Bronchial epithelial cell (primary cell): Measurements from ENCODE around the gene CYB5R4. TPM values are rescaled to one million over a fixed set of nuclear protein-coding genes. Genes with fewer than 3 reads are reported as not detected.

Source experiments
- DNase-seq: peaks from one replicate; pipeline ENCODE4 v3.0.0-alpha.2; 2010; ENCODE audit warnings: low read depth
- FAIRE-seq: peaks from 2 replicates; lab custom pipeline; 2011; peaks lifted over from hg19 to GRCh38; lab: Jason Lieb, UNC
- H3K27me3 ChIP-seq: 2 replicates; pipeline ENCODE4 v1.5.1; 2011; ENCODE audit warnings: low read length; ENCODE audit not compliant: control insufficient read depth, insufficient read depth
- H3K36me3 ChIP-seq: 2 replicates; pipeline ENCODE4 v1.5.1; 2011; ENCODE audit warnings: low read length; ENCODE audit not compliant: control insufficient read depth, insufficient read depth
- H3K4me3 ChIP-seq: 2 replicates; pipeline ENCODE4 v1.5.1; 2011; ENCODE audit warnings: mild to moderate bottlenecking, low read depth, low read length, control low read depth
- total RNA-seq: library from RNA; depleted of rRNA; stranded (reverse); fragments of >200 nt; gene quantifications from 2 replicates; pipeline ENCODE4 v1.2.1, GENCODE V29; 2014
- TF ChIP-seq, protein P1 (sequence below): IDR thresholded peaks from 2 replicates; pipeline ENCODE4 v1.5.1; 2011; ENCODE audit warnings: mild to moderate bottlenecking, moderate library complexity, low read length, control low read depth, inconsistent platforms; ENCODE audit not compliant: insufficient read depth, severe bottlenecking

Gene CYB5R4
- total RNA-seq, 1 donor from 2014 or later, result 4.7 TPM

DNA sequence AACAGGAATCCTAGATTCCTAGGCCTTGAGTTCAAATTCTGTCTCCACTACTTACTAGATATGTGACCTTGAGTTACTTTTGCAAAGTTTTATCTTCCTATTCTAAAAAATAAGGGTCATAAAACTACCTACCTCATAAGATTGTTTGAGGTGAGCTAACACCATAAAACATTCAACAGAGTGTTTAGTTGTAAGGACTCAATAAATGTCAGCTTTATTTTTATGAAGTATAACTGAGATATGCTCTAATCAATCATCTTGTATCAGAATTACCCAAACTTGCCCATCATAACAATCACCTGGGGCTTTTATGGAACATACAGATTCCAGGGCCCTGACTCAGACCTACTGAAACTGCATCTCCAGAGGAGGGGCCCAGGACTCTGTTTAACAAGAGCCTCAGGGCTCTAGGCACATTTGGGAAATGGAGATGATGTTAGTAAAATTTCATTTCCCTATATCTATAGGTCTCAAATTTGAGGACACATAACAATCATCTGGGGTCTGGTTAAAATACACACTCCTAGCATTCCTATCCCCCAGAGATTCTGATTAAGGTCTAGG is 138.6 kb downstream of the CYB5R4 start:
- no peak overlapping the region for H3K4me3 ChIP-seq
- FAIRE-seq (no peak), DNase-seq (no peak)
- no peaks in the 10 kb centered on the region for H3K36me3 ChIP-seq
- no peaks in the 10 kb centered on the region for H3K27me3 ChIP-seq
- TF ChIP-seq, protein P1, sequence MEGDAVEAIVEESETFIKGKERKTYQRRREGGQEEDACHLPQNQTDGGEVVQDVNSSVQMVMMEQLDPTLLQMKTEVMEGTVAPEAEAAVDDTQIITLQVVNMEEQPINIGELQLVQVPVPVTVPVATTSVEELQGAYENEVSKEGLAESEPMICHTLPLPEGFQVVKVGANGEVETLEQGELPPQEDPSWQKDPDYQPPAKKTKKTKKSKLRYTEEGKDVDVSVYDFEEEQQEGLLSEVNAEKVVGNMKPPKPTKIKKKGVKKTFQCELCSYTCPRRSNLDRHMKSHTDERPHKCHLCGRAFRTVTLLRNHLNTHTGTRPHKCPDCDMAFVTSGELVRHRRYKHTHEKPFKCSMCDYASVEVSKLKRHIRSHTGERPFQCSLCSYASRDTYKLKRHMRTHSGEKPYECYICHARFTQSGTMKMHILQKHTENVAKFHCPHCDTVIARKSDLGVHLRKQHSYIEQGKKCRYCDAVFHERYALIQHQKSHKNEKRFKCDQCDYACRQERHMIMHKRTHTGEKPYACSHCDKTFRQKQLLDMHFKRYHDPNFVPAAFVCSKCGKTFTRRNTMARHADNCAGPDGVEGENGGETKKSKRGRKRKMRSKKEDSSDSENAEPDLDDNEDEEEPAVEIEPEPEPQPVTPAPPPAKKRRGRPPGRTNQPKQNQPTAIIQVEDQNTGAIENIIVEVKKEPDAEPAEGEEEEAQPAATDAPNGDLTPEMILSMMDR, result no peak

DNA sequence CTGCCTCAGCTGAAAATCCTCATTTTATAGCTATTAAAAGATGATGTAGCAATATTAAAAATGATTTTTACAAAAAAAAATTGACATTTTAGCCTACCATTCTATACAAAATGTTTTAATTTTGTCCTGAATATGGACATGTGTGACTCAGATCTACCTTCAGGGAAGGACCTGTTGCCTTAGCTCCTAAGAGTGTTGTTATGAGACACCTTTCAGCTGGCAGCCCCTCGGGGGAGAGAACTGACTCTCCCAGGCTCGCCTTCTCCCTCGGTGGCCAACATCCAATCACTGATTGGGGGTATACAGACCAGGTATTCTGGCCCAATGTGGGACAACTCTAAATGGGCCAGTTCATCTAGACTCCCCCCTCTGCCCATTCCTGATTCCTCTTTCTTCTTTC is 141.6 kb downstream of the CYB5R4 start:
- H3K4me3 ChIP-seq, result no peak overlapping the region
- DNase-seq (no peak), FAIRE-seq (no peak)
- TF ChIP-seq, protein P1, result no peak
- H3K36me3 ChIP-seq, result no peaks in the 10 kb centered on the region
- H3K27me3 ChIP-seq, result no peaks in the 10 kb centered on the region

DNA sequence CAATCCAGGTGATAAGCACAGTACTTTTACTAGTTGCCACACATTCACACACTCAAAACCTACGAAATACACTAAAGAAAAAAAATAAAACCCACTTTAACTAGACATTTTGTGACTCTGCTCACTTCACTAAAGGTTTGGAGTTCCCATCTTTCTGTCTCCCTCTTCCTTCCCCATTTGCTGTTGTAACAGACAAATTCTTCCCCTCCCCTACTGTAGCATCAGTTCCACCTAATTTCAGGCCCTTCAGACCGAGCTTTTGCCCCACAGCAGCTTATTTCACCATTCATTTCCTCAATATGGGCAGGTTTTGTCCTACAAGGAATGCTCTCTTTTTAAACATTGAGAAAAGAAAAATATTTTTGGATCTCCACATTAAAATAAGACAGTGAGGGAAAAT is 142.7 kb downstream of the CYB5R4 start:
- Histone ChIP-seq H3K36me3 (no peaks in the 10 kb centered on the region), H3K4me3 (no peak overlapping the region), H3K27me3 (no peaks in the 10 kb centered on the region)
- no peak for FAIRE-seq
- TF ChIP-seq, protein P1, result no peak
- DNase-seq, result no peak

DNA sequence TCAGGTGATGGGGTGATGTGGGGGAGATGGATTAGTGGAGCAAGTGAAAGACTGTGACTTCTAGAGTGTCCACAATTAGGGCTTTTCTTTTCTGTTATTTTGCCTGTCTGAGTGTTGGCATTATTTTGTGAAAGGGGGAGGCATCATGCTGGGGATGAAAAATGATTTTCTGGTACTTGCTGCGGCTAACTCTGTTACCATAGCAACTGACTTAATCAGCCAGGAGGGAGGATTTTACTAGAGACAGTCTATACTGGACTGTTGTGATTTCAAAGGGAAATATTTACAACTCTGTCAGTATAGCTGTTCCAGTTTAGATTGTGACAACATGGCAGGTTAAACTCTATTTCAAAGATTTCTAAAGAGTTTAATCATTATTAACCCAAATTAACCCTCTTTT is 143.6 kb downstream of the CYB5R4 start:
- no peaks in the 10 kb centered on the region for H3K27me3 ChIP-seq
- DNase-seq (no peak), FAIRE-seq (no peak)
- H3K4me3 ChIP-seq, result no peak overlapping the region
- no peaks in the 10 kb centered on the region for H3K36me3 ChIP-seq
- TF ChIP-seq, protein P1, result no peak

DNA sequence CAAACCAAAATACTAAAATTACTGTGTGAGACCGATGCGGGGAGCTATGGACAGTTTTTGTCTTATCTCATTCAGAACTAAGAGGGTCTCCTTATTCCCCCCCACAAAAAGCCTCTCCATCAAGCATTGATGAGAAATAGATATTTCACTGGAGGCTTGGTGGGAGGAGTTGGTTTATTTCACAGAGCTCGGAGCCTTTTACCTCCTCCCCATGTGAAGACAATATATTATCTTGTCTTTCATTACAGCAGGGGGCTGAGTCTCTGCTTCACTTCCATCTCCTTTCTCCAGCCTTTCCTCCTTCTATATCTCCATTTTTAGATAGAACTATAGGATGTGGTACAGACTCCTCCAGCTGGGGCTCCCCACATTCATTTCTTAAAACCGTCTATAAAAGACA is 144.2 kb downstream of the CYB5R4 start:
- DNase-seq (no peak), FAIRE-seq (no peak)
- no peaks in the 10 kb centered on the region for H3K27me3 ChIP-seq

More for the DNA sequence above, 144.2 kb downstream of the CYB5R4 start:
- TF ChIP-seq, protein P1, result no peak
- no peaks in the 10 kb centered on the region for H3K36me3 ChIP-seq
- H3K4me3 ChIP-seq, result no peak overlapping the region
